Measurements from ENCODE around the gene LMO7. TPM values are rescaled to one million over a fixed set of nuclear protein-coding genes. Genes with fewer than 3 reads are reported as not detected.
"Not testable (repeated sequence)": the region's sequence is repeated elsewhere in the genome, so short reads cannot be mapped to it uniquely, and the experiment has no call there.

The LMO7 gene
- total RNA-seq, 2 experiments from 2014 or later = 14.1 to 15.7 TPM

- not testable (repeated sequence) for DNase-seq, H3K27ac Mint-ChIP-seq, H3K27me3 Mint-ChIP-seq, H3K4me1 Mint-ChIP-seq, H3K36me3 Mint-ChIP-seq, H3K9me3 Mint-ChIP-seq, H3K4me3 Mint-ChIP-seq
Measured at GRCh38 chr13:75699717-75700116, 63.6 kb downstream of the LMO7 start.

GRCh38 chr13:75700552-75700951 is 64.4 kb downstream of the LMO7 start:
- no peak overlapping the region for H3K27ac Mint-ChIP-seq

GRCh38 chr13:75702476-75702875 is 66.3 kb downstream of the LMO7 start:
- H3K9me3 Mint-ChIP-seq = peaks cover 3% of the 10 kb centered on the region

More at GRCh38 chr13:75700552-75700951, 64.4 kb downstream of the LMO7 start:
- H3K9me3 Mint-ChIP-seq = peaks cover 3% of the 10 kb centered on the region
- no peaks in the 10 kb centered on the region for H3K27me3 Mint-ChIP-seq
- DNase-seq = no peak
- peaks cover 11% of the 10 kb centered on the region for H3K4me1 Mint-ChIP-seq
- H3K36me3 Mint-ChIP-seq = peaks cover 6% of the 10 kb centered on the region
- H3K4me3 Mint-ChIP-seq = no peak overlapping the region

GRCh38 chr13:75703769-75704168 is 67.6 kb downstream of the LMO7 start:
- H3K4me3 Mint-ChIP-seq = no peak overlapping the region
- peaks cover 3% of the 10 kb centered on the region for H3K9me3 Mint-ChIP-seq
- no peaks in the 10 kb centered on the region for H3K27me3 Mint-ChIP-seq
- DNase-seq = no peak
- no peak overlapping the region for H3K27ac Mint-ChIP-seq
- H3K36me3 Mint-ChIP-seq = peaks cover 6% of the 10 kb centered on the region
- peaks cover 13% of the 10 kb centered on the region for H3K4me1 Mint-ChIP-seq

More at GRCh38 chr13:75702476-75702875, 66.3 kb downstream of the LMO7 start:
- Mint-ChIP-seq H3K27ac (no peak overlapping the region), H3K36me3 (peaks cover 6% of the 10 kb centered on the region), H3K4me1 (peaks cover 13% of the 10 kb centered on the region), H3K27me3 (no peaks in the 10 kb centered on the region), H3K4me3 (no peak overlapping the region)
- no peak for DNase-seq

- Mint-ChIP-seq H3K9me3 (peaks cover 3% of the 10 kb centered on the region), H3K27ac (no peak overlapping the region), H3K4me1 (peaks cover 13% of the 10 kb centered on the region)
Measured at GRCh38 chr13:75704194-75704926, 68.2 kb downstream of the LMO7 start.

GRCh38 chr13:75704927-75705288 is 68.8 kb downstream of the LMO7 start:
- H3K27ac Mint-ChIP-seq = no peak overlapping the region
- no peak for DNase-seq
- no peaks in the 10 kb centered on the region for H3K27me3 Mint-ChIP-seq
- H3K4me1 Mint-ChIP-seq = peaks cover 13% of the 10 kb centered on the region
- H3K36me3 Mint-ChIP-seq = no peaks in the 10 kb centered on the region
- peaks cover 3% of the 10 kb centered on the region for H3K9me3 Mint-ChIP-seq
- no peak overlapping the region for H3K4me3 Mint-ChIP-seq

More at GRCh38 chr13:75704194-75704926, 68.2 kb downstream of the LMO7 start:
- no peaks in the 10 kb centered on the region for H3K27me3 Mint-ChIP-seq
- H3K36me3 Mint-ChIP-seq = peaks cover 2% of the 10 kb centered on the region
- DNase-seq = no peak
- H3K4me3 Mint-ChIP-seq = no peak overlapping the region

- Mint-ChIP-seq H3K36me3 (no peaks in the 10 kb centered on the region), H3K9me3 (no peaks in the 10 kb centered on the region), H3K27me3 (no peaks in the 10 kb centered on the region), H3K27ac (no peak overlapping the region), H3K4me3 (no peak overlapping the region), H3K4me1 (peaks cover 13% of the 10 kb centered on the region)
- no peak for DNase-seq
Measured at GRCh38 chr13:75705395-75705794, 69.3 kb downstream of the LMO7 start.

- no peak for DNase-seq
- Mint-ChIP-seq H3K36me3 (no peaks in the 10 kb centered on the region), H3K9me3 (no peaks in the 10 kb centered on the region), H3K4me3 (no peak overlapping the region), H3K4me1 (peaks cover 13% of the 10 kb centered on the region), H3K27me3 (no peaks in the 10 kb centered on the region), H3K27ac (no peak overlapping the region)
Measured at GRCh38 chr13:75705908-75706307, 69.8 kb downstream of the LMO7 start.

- Mint-ChIP-seq H3K4me3 (no peak overlapping the region), H3K27ac (no peak overlapping the region), H3K36me3 (peaks cover 5% of the 10 kb centered on the region), H3K9me3 (no peaks in the 10 kb centered on the region), H3K4me1 (peaks cover 8% of the 10 kb centered on the region), H3K27me3 (no peaks in the 10 kb centered on the region)
- no peak for DNase-seq
Measured at GRCh38 chr13:75713852-75714251, 77.7 kb downstream of the LMO7 start.

GRCh38 chr13:75715601-75716523 is 79.7 kb downstream of the LMO7 start:
- Mint-ChIP-seq H3K36me3 (peaks cover 5% of the 10 kb centered on the region), H3K27ac (no peak overlapping the region), H3K27me3 (no peaks in the 10 kb centered on the region), H3K4me3 (no peak overlapping the region), H3K9me3 (no peaks in the 10 kb centered on the region), H3K4me1 (peaks cover 8% of the 10 kb centered on the region)
- no peak for DNase-seq

- Mint-ChIP-seq H3K27ac (no peak overlapping the region), H3K9me3 (no peaks in the 10 kb centered on the region), H3K4me1 (peaks cover 8% of the 10 kb centered on the region), H3K27me3 (no peaks in the 10 kb centered on the region), H3K4me3 (no peak overlapping the region), H3K36me3 (peaks cover 1% of the 10 kb centered on the region)
- DNase-seq = no peak
Measured at GRCh38 chr13:75717525-75717924, 81.4 kb downstream of the LMO7 start.

- DNase-seq = no peak
- Mint-ChIP-seq H3K27me3 (no peaks in the 10 kb centered on the region), H3K36me3 (no peaks in the 10 kb centered on the region), H3K9me3 (no peaks in the 10 kb centered on the region), H3K27ac (no peak overlapping the region), H3K4me1 (peaks cover 1% of the 10 kb centered on the region), H3K4me3 (no peak overlapping the region)
Measured at GRCh38 chr13:75721307-75721706, 85.2 kb downstream of the LMO7 start.

- H3K27ac Mint-ChIP-seq = no peak overlapping the region
- H3K36me3 Mint-ChIP-seq = peaks cover 1% of the 10 kb centered on the region
- no peak overlapping the region for H3K4me3 Mint-ChIP-seq
- H3K4me1 Mint-ChIP-seq = no peaks in the 10 kb centered on the region
- peaks cover 1% of the 10 kb centered on the region for H3K9me3 Mint-ChIP-seq
- no peaks in the 10 kb centered on the region for H3K27me3 Mint-ChIP-seq
- DNase-seq = no peak
Measured at GRCh38 chr13:75723901-75724300, 87.8 kb downstream of the LMO7 start.

GRCh38 chr13:75724752-75725517 is 88.8 kb downstream of the LMO7 start:
- H3K9me3 Mint-ChIP-seq = peaks cover 1% of the 10 kb centered on the region
- H3K4me3 Mint-ChIP-seq = no peak overlapping the region
- H3K36me3 Mint-ChIP-seq = peaks cover 2% of the 10 kb centered on the region
- no peaks in the 10 kb centered on the region for H3K4me1 Mint-ChIP-seq
- no peak overlapping the region for H3K27ac Mint-ChIP-seq
- no peaks in the 10 kb centered on the region for H3K27me3 Mint-ChIP-seq
- no peak for DNase-seq

GRCh38 chr13:75725736-75726135 is 89.6 kb downstream of the LMO7 start:
- H3K4me3 Mint-ChIP-seq = no peak overlapping the region

More at GRCh38 chr13:75725736-75726135, 89.6 kb downstream of the LMO7 start:
- Mint-ChIP-seq H3K4me1 (no peaks in the 10 kb centered on the region), H3K36me3 (peaks cover 2% of the 10 kb centered on the region), H3K27me3 (no peaks in the 10 kb centered on the region), H3K27ac (no peak overlapping the region), H3K9me3 (peaks cover 1% of the 10 kb centered on the region)
- no peak for DNase-seq

Data from activated naive CD8-positive, alpha-beta T cell treated with anti-CD3 and anti-CD28 coated beads for 36 hours (primary cell).